Measurements from ENCODE around the gene CHD6. TPM values are rescaled to one million over a fixed set of nuclear protein-coding genes. Genes with fewer than 3 reads are reported as not detected.

The CHD6 gene
- total and polyA plus RNA-seq, 2 of the 13 experiments (the other 11 are each of a cell fraction or from before 2014, with no cell fraction given) = 14.4 to 52.0 TPM

GRCh38 chr20:41643504-41643938 is 25.3 kb upstream of the CHD6 start (continued):
- TF ChIP-seq MAX (IDR thresholded peaks at IDR 0.05) = peak; percentile 71
- peak; percentile 32; the same call in 1 of the 2 replicates for TF ChIP-seq MIER2 (CRISPR knock-in tag; IDR thresholded peaks at IDR 0.05)
- peak; percentile 83 for TF ChIP-seq ARID5B (CRISPR knock-in tag; IDR thresholded peaks at IDR 0.05)
- TF ChIP-seq HNF4A (CRISPR knock-in tag; IDR thresholded peaks at IDR 0.05) = peak; percentile 27; the same call in 1 of the 2 replicates
- TF ChIP-seq ZFYVE20 (CRISPR knock-in tag; IDR thresholded peaks at IDR 0.05; ENCODE audit: borderline replicate concordance, low read depth) = no peak
- TF ChIP-seq FOXP4 (CRISPR knock-in tag; IDR thresholded peaks at IDR 0.05) = peak; percentile 51
- no peak for TF ChIP-seq TERF1 (CRISPR knock-in tag; IDR thresholded peaks at IDR 0.05)
- 0 out of 2 replicates have a peak, but pooled peaks have one; percentile 34 for TF ChIP-seq ZNF441 (CRISPR knock-in tag; IDR thresholded peaks at IDR 0.05; ENCODE audit: borderline replicate concordance)
- peak; percentile 85 for TF ChIP-seq IRF9 (CRISPR knock-in tag; IDR thresholded peaks at IDR 0.05; ENCODE audit: borderline replicate concordance)
- peak; percentile 99 for TF ChIP-seq NFE2L2 (IDR thresholded peaks at IDR 0.05; ENCODE audit: low read length)
- 0 out of 2 replicates have a peak, but pooled peaks have one; percentile 17 for TF ChIP-seq NFYC (CRISPR knock-in tag; IDR thresholded peaks at IDR 0.05)
- TF ChIP-seq KDM1A (CRISPR knock-in tag; IDR thresholded peaks at IDR 0.05) = 0 out of 2 replicates have a peak, but pooled peaks have one; percentile 18
- 0 out of 2 replicates have a peak, but pooled peaks have one; percentile 32 for TF ChIP-seq ZNF7 (CRISPR knock-in tag; IDR thresholded peaks at IDR 0.05)
- TF ChIP-seq ZNF224 (CRISPR knock-in tag; IDR thresholded peaks at IDR 0.05) = no peak
- peak; percentile 45 for TF ChIP-seq HNF1B (CRISPR knock-in tag; IDR thresholded peaks at IDR 0.05)
- TF ChIP-seq SIX1 (CRISPR knock-in tag; IDR thresholded peaks at IDR 0.05; ENCODE audit: borderline replicate concordance) = no peak
- no peak for TF ChIP-seq ZNF503 (CRISPR knock-in tag; IDR thresholded peaks at IDR 0.05)
- TF ChIP-seq RXRA (CRISPR knock-in tag; IDR thresholded peaks at IDR 0.05) = peak; percentile 67; the same call in 1 of the 2 replicates
- no peak for TF ChIP-seq POLR2A (IDR thresholded peaks at IDR 0.05; ENCODE audit: insufficient read depth in 1 of 2, low read depth in 2 of 2, low read length in 2 of 2)

All from HepG2 (cell line).